Thyroid gland (tissue), 4 donors: ENCODE measurements around the gene LRRC4. TPM values are rescaled to one million over a fixed set of nuclear protein-coding genes. Genes with fewer than 3 reads are reported as not detected.

Experiments
- DNase-seq, 2 donors: peaks; one replicate each; pipeline ENCODE4 v3.0.0-alpha.2; 2019
- H3K27ac ChIP-seq, 3 donors: fragments of 200-600 bp; sonication (generic); 1 replicate in 2 of 3; 2 replicates in 1 of 3; pipeline ENCODE4 v1.5.1; 2016 to 2019; ENCODE audit warnings: mild to moderate bottlenecking in 1 of 3, moderate library complexity in 1 of 3
- H3K27me3 ChIP-seq: fragments of 200-600 bp; sonication (generic); one replicate; pipeline ENCODE4 v1.5.1; 2019
- H3K36me3 ChIP-seq, 2 donors: fragments of 200-600 bp; sonication (generic); one replicate each; pipeline ENCODE4 v1.5.1; 2016 to 2019
- H3K4me1 ChIP-seq, 2 donors: fragments of 200-600 bp; sonication (generic); one replicate each; pipeline ENCODE4 v1.5.1; 2017 to 2019
- H3K4me3 ChIP-seq, 3 donors: fragments of 200-600 bp; sonication (generic); replicated peaks in 1 of 3; 1 replicate in 2 of 3; 2 replicates in 1 of 3; pipeline ENCODE4 v1.5.1; 2016; ENCODE audit warnings: mild to moderate bottlenecking in 1 of 3
- H3K9me3 ChIP-seq: fragments of 200-600 bp; sonication (generic); one replicate; pipeline ENCODE4 v1.5.1; 2017
- CTCF ChIP-seq, 6 experiments: fragments of 200-600 bp in 3 of 6; fragments of 450-650 bp in 3 of 6; sonication (generic) in 3 of 6; IDR thresholded peaks; one replicate each; pipeline ENCODE4 v1.5.1; 2016 to 2019; ENCODE audit warnings: antibody characterized with exemption in 6 of 6, mild to moderate bottlenecking in 2 of 6, inconsistent platforms in 1 of 6, moderate library complexity in 1 of 6
- POLR2A ChIP-seq, 2 donors: fragments of 450-650 bp; IDR thresholded peaks; one replicate each; pipeline ENCODE4 v1.6.1; 2017; ENCODE audit warnings: antibody characterized with exemption in 2 of 2, mild to moderate bottlenecking in 2 of 2, moderate library complexity in 1 of 2
- WGBS, 2 donors: methylation state at CpG; one replicate each; pipeline ENCODE4 v1.1.5; 2017; 5-methylcytosine and 5-hydroxymethylcytosine counted together
- intact Hi-C: fragments of 100-400 bp; cut with DNase I; formaldehyde crosslinking; loops from one replicate; pipeline ENCODE4 v1.15.1; 2023
- total RNA-seq, 4 donors: library from RNA; depleted of rRNA; stranded (reverse); fragments of >200 nt; gene quantifications; one replicate each; pipeline ENCODE4 v1.2.3, GENCODE V29; 2016

LRRC4 gene
- total RNA-seq, 4 donors from 2014 or later, result 0.39 to 3.7 (median 0.95) TPM

GRCh38 chr7:128005759-128006159 is 25.5 kb downstream of the LRRC4 start:
- TF ChIP-seq CTCF (IDR thresholded peaks at IDR 0.05), result no peak
- no peak for TF ChIP-seq POLR2A (IDR thresholded peaks at IDR 0.05)
- no peaks in the 10 kb centered on the region for H3K9me3 ChIP-seq
- DNase-seq, result no peak
- H3K4me1 ChIP-seq, result peaks cover 3 to 35% of the 10 kb centered on the region in 2 donors
- no peaks in the 10 kb centered on the region for H3K36me3 ChIP-seq
- H3K27ac ChIP-seq, result no peak overlapping the region
- intact Hi-C loops, result no loop called here
- no peak overlapping the region for H3K4me3 ChIP-seq
- H3K27me3 ChIP-seq, result no peaks in the 10 kb centered on the region
- WGBS, 2 donors, result 90 to 97% methylated on average over 3 of the region's 3 CpGs

- no peaks in the 10 kb centered on the region for H3K36me3 ChIP-seq
- DNase-seq, result peak; percentile 62 to 70
- peaks cover 3 to 42% of the 10 kb centered on the region in 2 donors for H3K4me1 ChIP-seq
- no peaks in the 10 kb centered on the region for H3K9me3 ChIP-seq
- no peak overlapping the region for H3K4me3 ChIP-seq
- H3K27ac ChIP-seq, result no peak overlapping the region
- WGBS, 2 donors, result 58% methylated on average over 7 of the region's 7 CpGs
- intact Hi-C loops, result no loop called here
- no peaks in the 10 kb centered on the region for H3K27me3 ChIP-seq
- TF ChIP-seq CTCF (IDR thresholded peaks at IDR 0.05), result no peak
- no peak for TF ChIP-seq POLR2A (IDR thresholded peaks at IDR 0.05)
Observed at GRCh38 chr7:128005117-128005516, 26.1 kb downstream of the LRRC4 start.

- no peak overlapping the region for H3K27ac ChIP-seq
- WGBS, 2 donors, result 88 to 92% methylated on average over 6 of the region's 6 CpGs
- H3K36me3 ChIP-seq, result no peaks in the 10 kb centered on the region
- H3K4me3 ChIP-seq, result no peak overlapping the region
- intact Hi-C loops, result no loop called here
- DNase-seq, result no peak
- no peaks in the 10 kb centered on the region for H3K27me3 ChIP-seq
- H3K9me3 ChIP-seq, result no peaks in the 10 kb centered on the region
- no peak for TF ChIP-seq CTCF (IDR thresholded peaks at IDR 0.05)
- no peak for TF ChIP-seq POLR2A (IDR thresholded peaks at IDR 0.05)
- H3K4me1 ChIP-seq, result peaks cover 3 to 46% of the 10 kb centered on the region in 2 donors
Observed at GRCh38 chr7:128004623-128005022, 26.6 kb downstream of the LRRC4 start.

- TF ChIP-seq POLR2A (IDR thresholded peaks at IDR 0.05) (no peak), CTCF (IDR thresholded peaks at IDR 0.05) (no peak)
Observed at GRCh38 chr7:128003787-128004186, 27.4 kb downstream of the LRRC4 start.

GRCh38 chr7:128003167-128003566 is 28.1 kb downstream of the LRRC4 start:
- no peak for DNase-seq
- intact Hi-C loops, result no loop called here
- no peak for TF ChIP-seq CTCF (IDR thresholded peaks at IDR 0.05)
- no peak for TF ChIP-seq POLR2A (IDR thresholded peaks at IDR 0.05)
- Histone ChIP-seq H3K27ac (no peak overlapping the region), H3K4me3 (no peak overlapping the region), H3K9me3 (no peaks in the 10 kb centered on the region), H3K27me3 (no peaks in the 10 kb centered on the region), H3K4me1 (peaks cover 3 to 56% of the 10 kb centered on the region in 2 donors), H3K36me3 (no peaks in the 10 kb centered on the region)
- WGBS, 2 donors, result 78 to 95% methylated on average over 3 of the region's 3 CpGs

More at GRCh38 chr7:128003787-128004186, 27.4 kb downstream of the LRRC4 start:
- WGBS, 2 donors, result 75 to 93% methylated on average over 2 of the region's 2 CpGs
- H3K27me3 ChIP-seq, result no peaks in the 10 kb centered on the region
- H3K4me1 ChIP-seq, result peaks cover 3 to 54% of the 10 kb centered on the region in 2 donors
- H3K4me3 ChIP-seq, result no peak overlapping the region
- H3K36me3 ChIP-seq, result no peaks in the 10 kb centered on the region
- H3K27ac ChIP-seq, result no peak overlapping the region
- intact Hi-C loops, result no loop called here
- no peaks in the 10 kb centered on the region for H3K9me3 ChIP-seq
- no peak for DNase-seq
